Activated gamma-delta T cell treated with anti-CD3 and anti-CD28 coated beads, Interleukin-2, amount 50 U/mL, for 16 hours (primary cell): ENCODE measurements around the gene NR1D2.
"Not testable (repeated sequence)": the region's sequence is repeated elsewhere in the genome, so short reads cannot be mapped to it uniquely, and the experiment has no call there.

Experiments used
- DNase-seq: peaks from one replicate; pipeline ENCODE4 v3.0.0-alpha.2; 2020; ENCODE audit warnings: low read depth

Gene NR1D2

DNA sequence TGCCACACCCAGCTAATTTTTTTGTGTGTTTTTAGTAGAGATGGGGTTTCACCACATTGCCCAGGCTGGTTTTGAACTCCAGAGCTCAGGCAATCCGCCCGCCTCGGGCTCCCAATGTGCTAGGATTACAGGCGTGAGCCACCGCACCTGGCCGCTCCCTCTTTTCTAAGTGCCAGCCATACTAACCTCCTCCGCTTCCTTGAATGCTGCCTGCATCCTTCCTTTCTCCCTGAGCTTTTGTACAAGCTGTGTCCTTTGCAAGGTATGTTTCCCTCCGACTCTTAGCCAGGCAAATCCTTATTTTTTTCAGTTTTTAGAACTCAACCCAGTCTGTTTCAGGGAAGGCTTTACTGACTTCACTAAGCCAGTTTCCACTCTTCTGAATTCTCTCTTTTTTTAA, 60.6 kb downstream of the NR1D2 start:
- DNase-seq, result no peak

GRCh38 chr3:24010834-24011233, 65.7 kb downstream of the NR1D2 start:
- DNase-seq, result not testable (repeated sequence)

DNA sequence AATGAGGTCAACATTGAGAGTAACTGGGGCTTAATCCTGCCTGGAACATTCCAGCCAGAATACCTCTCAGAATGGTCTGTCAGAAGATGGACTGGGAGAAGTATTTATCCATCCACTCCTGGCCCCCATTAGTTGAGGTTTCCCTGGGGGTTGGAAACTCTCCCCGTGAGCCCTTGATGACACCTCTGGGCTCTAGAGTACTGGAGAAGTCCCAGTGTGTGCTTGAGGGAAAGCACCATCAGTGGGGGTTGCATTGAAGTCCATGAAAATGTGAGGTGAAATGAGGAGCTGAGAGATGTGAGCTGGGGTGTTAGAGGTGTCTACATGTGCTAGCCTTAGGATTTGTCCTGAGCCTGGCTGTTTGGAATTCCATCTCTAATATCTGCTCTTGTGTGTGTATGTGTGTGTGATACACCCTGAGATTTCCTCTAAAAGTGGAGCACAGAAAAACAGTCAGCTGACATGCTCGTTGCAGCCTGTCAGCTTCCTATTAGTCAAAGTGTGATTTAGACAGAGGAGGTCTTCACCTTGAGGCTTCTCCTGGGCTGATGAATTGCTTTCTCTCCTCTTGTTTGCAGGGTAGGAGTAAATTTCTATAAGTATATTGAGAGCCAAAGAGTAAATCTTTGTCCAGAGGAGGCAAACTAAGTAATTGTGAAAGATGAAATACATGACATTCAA, 67.6 kb downstream of the NR1D2 start:
- no peak for DNase-seq

DNA sequence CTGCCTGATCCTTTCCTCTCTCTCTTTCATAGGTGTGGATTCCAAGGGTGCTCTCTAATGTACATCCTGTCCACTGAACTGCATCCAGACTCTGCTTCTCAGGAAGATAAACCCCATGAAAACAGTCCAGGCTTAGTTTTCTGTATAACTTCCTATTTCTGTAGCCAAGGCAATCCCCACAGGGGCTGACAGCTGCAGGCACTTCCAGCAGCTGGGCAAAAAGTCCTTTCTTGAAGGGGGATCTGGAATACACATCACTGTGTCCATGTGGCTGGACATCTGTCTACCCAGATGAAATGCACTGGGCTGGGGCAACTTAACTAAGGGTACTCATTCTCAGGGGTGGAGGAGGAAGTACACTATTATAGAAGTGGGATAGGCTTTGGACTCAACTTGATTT, 72.2 kb downstream of the NR1D2 start:
- DNase-seq, result no peak

DNA sequence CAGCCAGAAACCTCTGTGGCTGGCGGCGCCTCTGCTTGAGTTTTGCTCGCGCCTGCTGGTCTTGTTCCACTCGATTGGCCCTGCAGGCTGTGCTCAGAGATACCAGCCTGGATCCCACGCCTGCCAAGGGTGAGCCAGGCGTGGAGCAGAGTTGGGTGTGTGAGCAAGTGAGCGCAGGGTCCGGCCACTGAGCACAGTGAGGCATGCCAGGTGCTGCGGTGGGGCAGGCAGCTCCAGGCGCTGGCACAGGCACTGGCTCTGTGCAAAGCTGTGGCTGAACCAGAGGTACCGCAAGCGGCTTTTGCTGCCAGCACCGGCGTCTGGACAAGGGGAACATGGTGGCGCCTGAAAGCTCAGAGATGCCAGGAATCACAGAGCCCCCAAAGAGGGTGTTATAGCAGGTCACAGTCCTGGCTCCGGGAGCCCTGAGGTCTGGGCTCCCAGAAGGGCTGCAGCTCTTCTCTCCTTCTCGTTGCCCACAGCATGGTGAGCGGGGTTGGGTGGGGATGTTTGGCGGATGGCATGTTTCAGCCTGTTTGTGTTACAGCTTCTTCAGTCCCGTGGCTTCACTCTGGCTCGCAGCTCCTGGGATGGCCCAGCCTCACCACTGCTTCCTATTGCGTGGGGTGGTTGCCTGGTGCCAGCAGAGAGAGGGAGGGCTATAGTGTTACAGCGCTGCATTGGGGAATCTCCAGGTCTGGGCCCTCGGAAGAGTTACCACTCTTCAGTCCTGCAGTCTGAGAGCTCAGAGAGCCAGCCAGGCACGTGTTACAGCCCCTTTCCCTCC, 73.9 kb downstream of the NR1D2 start:
- no peak for DNase-seq

GRCh38 chr3:24019585-24019984, 74.5 kb downstream of the NR1D2 start:
- no peak for DNase-seq

DNA sequence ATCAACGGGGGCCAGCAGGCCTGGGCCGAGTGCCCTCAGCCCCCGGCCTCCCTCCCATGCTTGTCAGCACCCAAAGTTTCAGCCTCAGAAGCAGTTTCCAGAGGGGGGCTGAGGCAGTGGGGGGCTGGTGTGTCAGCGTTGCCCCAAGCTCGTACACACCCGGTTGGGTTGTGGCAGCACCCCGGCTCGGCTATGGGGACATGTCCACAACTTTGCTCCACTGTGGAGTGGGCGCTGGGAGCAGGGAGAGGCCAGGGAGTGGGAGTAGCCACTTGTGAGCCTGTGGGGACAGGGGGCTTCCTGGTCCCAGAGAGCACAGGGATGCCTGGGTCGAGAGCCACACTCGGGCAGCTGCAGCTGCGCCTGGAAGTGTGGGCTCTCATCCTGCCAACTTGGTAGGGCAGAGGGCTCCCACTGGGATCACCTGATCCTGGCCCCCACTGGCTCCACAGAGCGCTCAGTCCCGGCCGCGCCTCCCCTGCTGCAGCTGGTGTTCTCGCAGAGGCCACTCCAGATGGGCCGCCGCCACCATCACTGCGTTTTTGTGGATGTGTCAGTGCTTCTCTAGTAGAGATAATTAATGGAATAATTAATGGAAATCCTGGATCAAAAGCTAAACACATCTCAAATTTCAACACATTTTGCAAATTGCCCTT, 75.1 kb downstream of the NR1D2 start:
- no peak for DNase-seq

DNA sequence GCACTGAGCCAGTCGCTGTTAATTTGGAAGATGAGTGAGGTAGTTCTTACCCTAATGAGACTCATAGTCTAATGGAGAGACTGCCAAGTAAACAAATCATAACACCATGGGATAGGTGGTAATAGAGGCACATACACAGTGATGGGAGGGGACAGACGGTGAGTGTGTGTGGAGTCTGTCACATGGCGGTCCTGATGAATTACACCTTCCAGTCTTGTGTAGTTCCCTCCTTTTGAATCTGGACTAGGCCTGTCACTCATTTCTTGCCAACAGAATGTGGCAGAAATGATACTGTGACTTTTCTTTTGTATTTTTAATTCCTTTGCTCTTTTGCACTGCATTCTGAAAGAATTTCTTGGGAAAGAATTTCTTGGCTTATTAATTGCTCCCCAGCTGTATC, 78.1 kb downstream of the NR1D2 start:
- DNase-seq, result no peak

DNA sequence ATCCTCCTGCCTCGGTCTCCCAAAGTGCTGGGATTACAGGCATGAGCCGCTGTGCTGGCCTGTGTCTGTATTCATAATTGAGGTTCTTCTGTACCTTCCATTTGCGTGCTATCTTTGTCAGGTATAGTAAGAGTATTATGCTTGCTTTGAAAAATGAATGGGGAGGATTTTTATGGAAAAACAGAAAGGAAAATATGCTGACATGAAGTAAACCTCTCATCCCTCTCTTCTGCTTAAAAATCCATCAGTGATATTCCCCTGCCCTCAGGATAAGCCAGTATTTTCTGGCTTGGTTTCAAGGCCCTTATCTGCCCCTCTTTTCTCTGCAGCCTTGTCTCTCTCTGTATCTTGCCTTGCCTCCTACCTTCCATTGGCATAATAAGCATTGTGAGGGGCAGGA, 80.7 kb downstream of the NR1D2 start:
- no peak for DNase-seq

- DNase-seq, result not testable (repeated sequence)
Observed at GRCh38 chr3:24026665-24027064, 81.6 kb downstream of the NR1D2 start.

DNA sequence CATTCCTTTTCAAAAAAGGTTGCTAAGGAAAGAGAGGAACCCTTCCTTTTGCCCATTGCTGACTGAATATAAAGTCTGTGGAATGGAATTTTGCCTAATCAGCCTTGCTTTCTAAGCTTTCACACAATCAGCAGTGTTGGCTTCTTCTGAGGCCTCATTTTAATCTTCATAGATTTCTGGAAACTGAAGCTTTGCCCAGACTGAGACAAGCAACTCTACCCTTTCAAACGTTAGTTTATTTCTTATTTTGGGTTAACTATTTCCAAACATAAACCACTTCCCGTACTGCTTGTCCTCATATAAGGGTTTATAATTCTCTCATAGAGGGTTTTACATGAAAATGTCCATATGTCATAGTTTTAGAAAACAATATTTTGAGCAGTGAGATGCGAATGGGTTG, 82.9 kb downstream of the NR1D2 start:
- no peak for DNase-seq
